B cell (primary cell): ENCODE measurements around the gene CCM2. TPM values are rescaled to one million over a fixed set of nuclear protein-coding genes. Genes with fewer than 3 reads are reported as not detected.

ENCODE experiments used
- ATAC-seq: fragments of 200-7000 bp; cut with Tn5 transposase; one replicate; pipeline ENCODE4 v1.10.0; 2021; ENCODE audit warnings: low read depth, mild to moderate bottlenecking, moderate number of reproducible peaks, moderate library complexity
- CTCF ChIA-PET: fragments of 350-600 bp; sonication (Branson Sonifier 250); formaldehyde crosslinking; loops from one replicate; lab custom pipeline; 2021; ENCODE audit warnings: antibody characterized with exemption, inconsistent platforms; lab: Charles Lee
- POLR2A ChIA-PET: fragments of 350-600 bp; sonication (Branson Sonifier 250); formaldehyde crosslinking; loops from one replicate; lab custom pipeline; 2021; ENCODE audit warnings: antibody characterized with exemption; lab: Charles Lee
- DNase-seq: peaks from one replicate; pipeline ENCODE4 v3.0.0; 2013
- H2AFZ ChIP-seq: 2 replicates; pipeline ENCODE4 v1.6.1; 2012; ENCODE audit warnings: mild to moderate bottlenecking, low read depth, low read length; ENCODE audit not compliant: insufficient read depth, poor library complexity, severe bottlenecking
- H3K27ac ChIP-seq, 2 donors: 1 replicate in 1 of 2; 2 replicates in 1 of 2; pipeline ENCODE4 v1.5.1; 2012 to 2013; ENCODE audit warnings: low read length in 2 of 2, mild to moderate bottlenecking in 2 of 2, moderate library complexity in 1 of 2
- H3K27me3 ChIP-seq, 4 experiments: fragments of 200-600 bp in 1 of 4; sonication (generic) in 1 of 4; replicated peaks in 1 of 4; 1 replicate in 2 of 4; 2 replicates in 2 of 4; pipeline versions ENCODE4 v1.6.1 to v1.7.0; 2013 to 2016; ENCODE audit warnings: low read length in 3 of 4, mild to moderate bottlenecking in 2 of 4, mixed read lengths in 1 of 4, moderate library complexity in 1 of 4; ENCODE audit not compliant: insufficient read depth in 4 of 4, control insufficient read depth in 3 of 4; ENCODE audit errors: control extremely low read depth in 1 of 4
- H3K36me3 ChIP-seq, 2 experiments: replicated peaks in 1 of 2; 1 replicate in 1 of 2; 2 replicates in 1 of 2; pipeline versions ENCODE4 v1.6.1 to v1.7.1; 2013; ENCODE audit warnings: low read length in 1 of 2; ENCODE audit not compliant: insufficient read depth in 2 of 2, control insufficient read depth in 1 of 2; ENCODE audit errors: control extremely low read depth in 1 of 2, extremely low read depth in 1 of 2
- H3K4me1 ChIP-seq, 2 donors: fragments of 200-600 bp in 1 of 2; sonication (generic) in 1 of 2; 1 replicate in 1 of 2; 2 replicates in 1 of 2; pipeline versions ENCODE4 v1.5.1 to v1.6.1; 2013 to 2017; ENCODE audit warnings: low read length in 2 of 2; ENCODE audit not compliant: control insufficient read depth in 2 of 2, insufficient read depth in 2 of 2
- H3K4me2 ChIP-seq: replicated peaks from 2 replicates; pipeline ENCODE3; 2012; ENCODE audit warnings: mild to moderate bottlenecking, low read depth, low read length; ENCODE audit not compliant: poor library complexity, severe bottlenecking
- H3K4me3 ChIP-seq, 5 experiments: fragments of 200-600 bp in 1 of 5; sonication (generic) in 1 of 5; 1 replicate in 3 of 5; 2 replicates in 2 of 5; pipeline versions ENCODE4 v1.5.1 to v1.7.0; 2011 to 2016; ENCODE audit warnings: low read length in 4 of 5, mild to moderate bottlenecking in 4 of 5, low read depth in 2 of 5, control low read depth in 1 of 5, moderate library complexity in 1 of 5; ENCODE audit not compliant: insufficient read depth in 1 of 5; ENCODE audit errors: control extremely low read depth in 1 of 5, extremely low read depth in 1 of 5
- H3K79me2 ChIP-seq: fragments of 200-600 bp; sonication (generic); one replicate; pipeline ENCODE4 v1.6.0; 2016; ENCODE audit warnings: low read length; ENCODE audit not compliant: control insufficient read depth, insufficient read depth
- H3K9ac ChIP-seq: fragments of 200-600 bp; sonication (generic); 2 replicates; pipeline ENCODE4 v1.6.1; 2017; ENCODE audit warnings: mild to moderate bottlenecking, low read length, moderate library complexity
- H3K9me3 ChIP-seq, 3 donors: one replicate each; pipeline versions ENCODE4 v1.6.1 to v1.7.1; 2013; ENCODE audit warnings: low read length in 2 of 3; ENCODE audit not compliant: control insufficient read depth in 2 of 3, insufficient read depth in 1 of 3; ENCODE audit errors: control extremely low read depth in 1 of 3
- H4K20me1 ChIP-seq: 2 replicates; pipeline ENCODE4 v1.6.0; 2012; ENCODE audit warnings: mild to moderate bottlenecking, low read length; ENCODE audit not compliant: insufficient read depth, control insufficient read depth, poor library complexity, severe bottlenecking
- H3K27ac Mint-ChIP-seq: one replicate; pipeline ENCODE4 v1.8.0; 2021; ENCODE audit warnings: mixed read lengths
- H3K27me3 Mint-ChIP-seq: one replicate; pipeline ENCODE4 v1.8.0; 2021; ENCODE audit warnings: mixed read lengths
- H3K4me1 Mint-ChIP-seq: one replicate; pipeline ENCODE4 v1.8.0; 2021; ENCODE audit warnings: mixed read lengths
- H3K4me3 Mint-ChIP-seq: one replicate; pipeline ENCODE4 v1.8.0; 2021; ENCODE audit warnings: mixed read lengths
- H3K9me3 Mint-ChIP-seq: one replicate; pipeline ENCODE4 v1.8.0; 2022; ENCODE audit warnings: mixed read lengths; ENCODE audit not compliant: insufficient read depth
- EZH2 ChIP-seq: IDR thresholded peaks from 2 replicates; pipeline ENCODE4 v1.6.1; 2012; ENCODE audit warnings: borderline replicate concordance, low read depth, mild to moderate bottlenecking, moderate library complexity, low read length; ENCODE audit not compliant: insufficient read depth, poor library complexity, severe bottlenecking
- WGBS: methylation state at CpG from one replicate; pipeline ENCODE4 v1.1.5; 2013; ENCODE audit warnings: missing lambda C conversion rate; ENCODE audit not compliant: insufficient coverage; 5-methylcytosine and 5-hydroxymethylcytosine counted together
- intact Hi-C: fragments of 100-400 bp; cut with micrococcal nuclease; formaldehyde crosslinking; loops from one replicate; pipeline ENCODE4 v1.10.0; 2022
- polyA plus RNA-seq: library from polyadenylated mRNA; depleted of rRNA; stranded (reverse); fragments of >200 nt; gene quantifications from 2 replicates; pipeline ENCODE4 v1.2.3, GENCODE V29; 2012
- total RNA-seq, 2 donors: library from RNA; stranded (reverse); fragments of 120-200 nt in 1 of 2; gene quantifications; 1 replicate in 1 of 2; 2 replicates in 1 of 2; pipeline versions ENCODE4 v1.2.3 to v1.2.4, GENCODE V29; 2013 to 2022
- TF ChIP-seq, protein P1 (sequence below): fragments of 200-600 bp; IDR thresholded peaks from one replicate; pipeline ENCODE4 v1.8.0; 2022; ENCODE audit warnings: antibody characterized with exemption, mild to moderate bottlenecking

CCM2 gene
- total and polyA plus RNA-seq, 2 donors (not counting 1 experiment from before 2014, with no cell fraction given), result 150 to 201 TPM

GRCh38 chr7:45035371-45035770 lies 35.4 kb downstream of the CCM2 start:
- H3K9me3 Mint-ChIP-seq, result no peaks in the 10 kb centered on the region
- no peak overlapping the region for H3K9ac ChIP-seq
- H3K4me1 Mint-ChIP-seq, result peaks cover 60% of the 10 kb centered on the region
- peaks cover 93% of the 10 kb centered on the region for H4K20me1 ChIP-seq
- H3K27me3 Mint-ChIP-seq, result no peaks in the 10 kb centered on the region
- no peaks in the 10 kb centered on the region for H3K9me3 ChIP-seq
- POLR2A ChIA-PET, result interaction anchor here (1.4 kb wide), 1 partner anchor 8 kb away, joined by 3 read pairs; no protein-coding TSS in a partner anchor
- peak overlapping the region; percentile 5 for H3K4me3 Mint-ChIP-seq
- H3K36me3 ChIP-seq, result peaks cover 0 to 68% of the 10 kb centered on the region in 2 experiments
- CTCF ChIA-PET, result interaction anchor here (2.2 to 2.6 kb wide), 2 partner anchors 8 to 62 kb away, joined by 9 read pairs; no protein-coding TSS in a partner anchor
- no peak for DNase-seq
- intact Hi-C loops, result no loop called here
- peak overlapping the region; percentile 29 for H3K4me2 ChIP-seq
- peak overlapping the region in 1 of 2 donors; percentile 50 for H3K27ac ChIP-seq
- WGBS, result 100% methylated on average over 3 of the region's 5 CpGs
- peak overlapping the region; percentile 48 for H3K27ac Mint-ChIP-seq
- H3K27me3 ChIP-seq, result no peaks in the 10 kb centered on the region
- peaks cover 42 to 68% of the 10 kb centered on the region in 2 donors for H3K4me1 ChIP-seq
- ATAC-seq, result no peak
- no peak overlapping the region for H2AFZ ChIP-seq
- no peak for TF ChIP-seq EZH2
- TF ChIP-seq, protein P1, sequence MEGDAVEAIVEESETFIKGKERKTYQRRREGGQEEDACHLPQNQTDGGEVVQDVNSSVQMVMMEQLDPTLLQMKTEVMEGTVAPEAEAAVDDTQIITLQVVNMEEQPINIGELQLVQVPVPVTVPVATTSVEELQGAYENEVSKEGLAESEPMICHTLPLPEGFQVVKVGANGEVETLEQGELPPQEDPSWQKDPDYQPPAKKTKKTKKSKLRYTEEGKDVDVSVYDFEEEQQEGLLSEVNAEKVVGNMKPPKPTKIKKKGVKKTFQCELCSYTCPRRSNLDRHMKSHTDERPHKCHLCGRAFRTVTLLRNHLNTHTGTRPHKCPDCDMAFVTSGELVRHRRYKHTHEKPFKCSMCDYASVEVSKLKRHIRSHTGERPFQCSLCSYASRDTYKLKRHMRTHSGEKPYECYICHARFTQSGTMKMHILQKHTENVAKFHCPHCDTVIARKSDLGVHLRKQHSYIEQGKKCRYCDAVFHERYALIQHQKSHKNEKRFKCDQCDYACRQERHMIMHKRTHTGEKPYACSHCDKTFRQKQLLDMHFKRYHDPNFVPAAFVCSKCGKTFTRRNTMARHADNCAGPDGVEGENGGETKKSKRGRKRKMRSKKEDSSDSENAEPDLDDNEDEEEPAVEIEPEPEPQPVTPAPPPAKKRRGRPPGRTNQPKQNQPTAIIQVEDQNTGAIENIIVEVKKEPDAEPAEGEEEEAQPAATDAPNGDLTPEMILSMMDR, result no peak
- H3K79me2 ChIP-seq, result peaks cover 97% of the 10 kb centered on the region
- no peak overlapping the region for H3K4me3 ChIP-seq

DNA sequence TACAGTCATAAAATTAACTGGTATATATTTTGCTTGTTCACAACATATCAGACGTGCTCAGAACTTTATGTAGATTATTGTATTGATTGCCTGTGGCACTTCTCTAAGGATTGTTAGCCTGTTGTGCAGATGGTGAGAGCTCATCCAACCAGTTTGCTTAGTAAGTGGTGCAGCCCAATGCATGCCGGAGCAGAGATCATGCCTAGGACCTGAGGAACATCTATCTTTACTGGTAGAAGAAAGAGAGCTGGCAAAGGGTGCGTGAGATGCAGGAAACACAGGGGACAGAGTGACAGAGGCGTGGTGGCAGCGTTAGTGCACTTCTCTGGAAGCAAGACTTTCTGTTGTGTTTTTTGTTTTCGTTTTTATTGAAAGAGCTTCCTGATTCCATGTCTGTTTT lies 35.9 kb downstream of the CCM2 start:
- peak overlapping the region; percentile 52 for H3K4me3 Mint-ChIP-seq
- no peaks in the 10 kb centered on the region for H3K9me3 Mint-ChIP-seq
- Histone ChIP-seq H3K4me3 (no peak overlapping the region), H3K4me2 (peak overlapping the region; percentile 38), H3K27ac (peak overlapping the region in 1 of 2 donors; percentile 43), H3K27me3 (no peaks in the 10 kb centered on the region), H3K9me3 (no peaks in the 10 kb centered on the region), H2AFZ (no peak overlapping the region), H4K20me1 (peaks cover 93% of the 10 kb centered on the region), H3K4me1 (peaks cover 40 to 63% of the 10 kb centered on the region in 2 donors), H3K36me3 (peaks cover 0 to 69% of the 10 kb centered on the region in 2 experiments), H3K79me2 (peaks cover 96% of the 10 kb centered on the region), H3K9ac (no peak overlapping the region)
- peaks cover 62% of the 10 kb centered on the region for H3K4me1 Mint-ChIP-seq
- TF ChIP-seq, protein P1, result no peak
- POLR2A ChIA-PET, result interaction anchor here (1.4 kb wide), 1 partner anchor 8 kb away, joined by 3 read pairs; no protein-coding TSS in a partner anchor
- peak overlapping the region; percentile 65 for H3K27ac Mint-ChIP-seq
- ATAC-seq (no peak), DNase-seq (no peak)
- intact Hi-C loops, result no loop called here
- no peaks in the 10 kb centered on the region for H3K27me3 Mint-ChIP-seq
- 48% methylated on average over 6 of the region's 6 CpGs for WGBS
- CTCF ChIA-PET, result interaction anchor here (2.2 to 2.6 kb wide), 2 partner anchors 8 to 63 kb away, joined by 9 read pairs; no protein-coding TSS in a partner anchor
